Sciatic nerve (tissue), 2 donors: ENCODE measurements around the gene SLC38A9. TPM values are rescaled to one million over a fixed set of nuclear protein-coding genes. Genes with fewer than 3 reads are reported as not detected.
"Not testable (repeated sequence)": the region's sequence is repeated elsewhere in the genome, so short reads cannot be mapped to it uniquely, and the experiment has no call there.

Experiments used
- ATAC-seq: fragments of 200-7000 bp; cut with Tn5 transposase; one replicate; pipeline ENCODE4 v1.9.1; 2020; ENCODE audit warnings: mild to moderate bottlenecking, moderate library complexity
- DNase-seq: peaks from one replicate; pipeline ENCODE4 v3.0.0-alpha.2; 2020; ENCODE audit warnings: low spot score
- intact Hi-C: fragments of 100-400 bp; cut with DNase I; formaldehyde crosslinking; loops from one replicate; pipeline ENCODE4 v1.14.2; 2022
- total RNA-seq: library from RNA; stranded (reverse); fragmentation: NEBNext Ultra II Directional; extraction: Animal tissue kit (Norgen Biotek cat#: 25700); gene quantifications from one replicate; pipeline ENCODE4 v1.2.1, GENCODE V29; 2021
- donor health status: DM: no; HTN: no; CAD: no.
- donor health status: DM: no; HTN: no; CAD: no.

The SLC38A9 gene
- total RNA-seq, 1 donor from 2014 or later: 29.2 TPM

DNA sequence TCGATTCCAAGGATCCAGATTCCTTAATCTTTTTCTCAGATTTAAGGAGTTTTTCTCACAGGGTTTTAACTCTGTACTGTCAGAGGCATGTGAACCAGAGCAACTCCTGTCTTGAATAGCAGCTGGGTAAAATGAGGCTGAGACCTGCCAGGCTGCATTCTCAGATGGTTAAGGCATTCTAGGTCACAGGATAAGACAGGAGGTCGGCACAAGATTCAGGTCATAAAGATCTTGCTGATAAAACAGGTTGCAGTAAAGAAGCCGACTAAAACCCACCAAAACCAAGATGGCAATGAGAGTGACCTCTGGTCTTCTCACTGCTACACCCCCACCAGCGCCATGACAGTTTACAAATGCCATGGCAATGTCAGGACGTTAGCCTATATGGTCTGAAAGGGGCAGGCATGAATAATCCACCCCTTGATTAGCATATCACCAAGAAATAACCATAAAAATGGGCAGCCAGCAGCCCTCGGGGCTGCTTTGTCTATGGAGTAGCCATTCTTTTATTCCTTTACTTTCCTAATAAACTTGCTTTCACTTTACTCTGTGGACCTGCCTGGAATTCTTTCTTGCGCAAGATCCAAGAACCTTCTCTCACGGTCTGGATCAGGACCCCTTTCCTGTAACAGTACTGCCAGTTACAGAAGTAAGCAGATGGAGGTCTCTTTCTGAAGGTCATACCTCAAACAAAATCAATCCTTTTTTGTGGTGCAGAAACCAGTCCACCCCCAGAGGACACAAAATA is 87.1 kb downstream of the SLC38A9 start:
- ATAC-seq (peak; percentile 34), DNase-seq (no peak)
- intact Hi-C loops: loop anchor here (10.0 kb wide), 1 partner anchor 690 kb away; no protein-coding TSS in a partner anchor

DNA sequence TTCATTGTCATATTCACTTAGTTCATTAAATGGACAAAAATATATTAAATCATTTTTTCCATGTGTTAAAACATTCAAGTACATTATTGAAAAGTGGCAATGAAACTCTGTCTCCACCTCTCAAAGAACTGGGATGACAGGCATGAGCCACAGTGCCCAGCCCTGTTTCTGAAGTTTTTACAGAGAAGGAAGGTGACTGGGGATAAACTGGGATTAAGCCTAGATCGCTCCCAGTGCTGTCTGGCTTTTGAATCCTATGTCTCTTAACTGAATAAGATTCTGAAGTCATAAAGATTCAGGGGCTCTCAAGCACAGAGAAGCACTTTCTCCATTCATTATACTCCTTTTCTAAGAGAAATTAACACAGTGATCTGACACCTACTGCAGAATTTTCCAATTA is 88.3 kb downstream of the SLC38A9 start:
- intact Hi-C loops: loop anchor here (10.0 kb wide), 1 partner anchor 689 kb away; no protein-coding TSS in a partner anchor
- ATAC-seq (no peak), DNase-seq (no peak)

DNA sequence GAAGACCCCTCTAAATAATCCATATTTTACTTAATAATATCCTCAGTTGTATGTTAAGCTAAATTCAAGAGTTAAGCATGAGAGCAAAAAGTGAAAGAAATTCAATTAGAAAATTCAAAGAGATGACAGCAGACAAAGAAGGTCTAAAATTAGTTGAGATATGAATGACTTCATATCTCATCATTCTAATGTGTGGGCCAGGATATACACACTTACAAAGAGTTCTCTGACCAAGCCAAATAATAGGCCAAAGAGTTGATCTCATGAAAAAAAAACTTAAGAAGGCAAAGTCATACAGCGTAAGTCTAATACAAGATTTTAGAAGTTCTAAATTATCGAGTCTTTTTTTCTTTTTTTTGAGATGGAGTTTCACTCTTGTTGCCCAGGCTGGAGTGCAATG is 89.7 kb downstream of the SLC38A9 start:
- intact Hi-C loops: loop anchor here (10.0 kb wide), 1 partner anchor 688 kb away; no protein-coding TSS in a partner anchor
- DNase-seq (no peak), ATAC-seq (peak; percentile 65)

DNA sequence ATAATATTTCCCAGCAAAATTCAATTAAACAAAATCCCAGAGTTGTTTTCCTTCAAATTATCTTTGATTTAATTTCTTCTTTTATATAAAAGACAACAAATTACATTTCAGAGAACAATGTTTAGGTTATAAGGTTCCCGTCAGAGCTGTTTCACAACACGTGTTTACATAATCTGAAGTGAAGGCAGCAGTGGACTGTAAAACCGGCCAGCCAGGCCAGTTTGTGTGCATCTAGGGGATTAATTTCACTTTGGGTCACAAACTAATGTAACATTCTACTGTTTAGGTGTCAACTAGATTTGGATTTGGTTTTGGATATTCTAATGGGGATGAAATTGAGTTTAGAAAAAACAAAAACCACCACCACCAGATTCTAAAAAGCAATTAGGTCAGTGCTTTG is 90.9 kb downstream of the SLC38A9 start:
- ATAC-seq: peak; percentile 28
- DNase-seq: no peak
- intact Hi-C loops: loop anchor here (10.0 kb wide), 1 partner anchor 686 kb away; no protein-coding TSS in a partner anchor

DNA sequence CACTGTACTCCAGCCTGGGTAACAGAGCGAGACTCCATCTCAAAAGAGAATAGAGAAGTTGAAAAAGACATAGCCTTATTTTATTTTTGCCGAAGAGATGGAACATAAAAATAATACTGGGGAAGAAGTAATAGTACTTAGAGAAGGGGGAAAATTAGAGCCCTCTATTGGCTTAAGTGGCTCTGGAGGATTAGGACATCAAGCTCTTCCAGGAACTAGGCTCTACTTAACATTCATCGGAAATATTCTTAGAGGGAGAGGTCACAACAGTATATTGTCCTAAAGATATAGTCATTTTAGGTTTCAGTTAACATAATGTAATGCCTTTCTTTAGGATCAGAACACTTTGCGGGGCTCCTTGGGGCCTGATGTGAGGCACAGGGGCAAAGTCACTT is 91.4 kb downstream of the SLC38A9 start:
- ATAC-seq: peak; percentile 51
- intact Hi-C loops: loop anchor here (10.0 kb wide), 1 partner anchor 686 kb away; no protein-coding TSS in a partner anchor
- no peak for DNase-seq

DNA sequence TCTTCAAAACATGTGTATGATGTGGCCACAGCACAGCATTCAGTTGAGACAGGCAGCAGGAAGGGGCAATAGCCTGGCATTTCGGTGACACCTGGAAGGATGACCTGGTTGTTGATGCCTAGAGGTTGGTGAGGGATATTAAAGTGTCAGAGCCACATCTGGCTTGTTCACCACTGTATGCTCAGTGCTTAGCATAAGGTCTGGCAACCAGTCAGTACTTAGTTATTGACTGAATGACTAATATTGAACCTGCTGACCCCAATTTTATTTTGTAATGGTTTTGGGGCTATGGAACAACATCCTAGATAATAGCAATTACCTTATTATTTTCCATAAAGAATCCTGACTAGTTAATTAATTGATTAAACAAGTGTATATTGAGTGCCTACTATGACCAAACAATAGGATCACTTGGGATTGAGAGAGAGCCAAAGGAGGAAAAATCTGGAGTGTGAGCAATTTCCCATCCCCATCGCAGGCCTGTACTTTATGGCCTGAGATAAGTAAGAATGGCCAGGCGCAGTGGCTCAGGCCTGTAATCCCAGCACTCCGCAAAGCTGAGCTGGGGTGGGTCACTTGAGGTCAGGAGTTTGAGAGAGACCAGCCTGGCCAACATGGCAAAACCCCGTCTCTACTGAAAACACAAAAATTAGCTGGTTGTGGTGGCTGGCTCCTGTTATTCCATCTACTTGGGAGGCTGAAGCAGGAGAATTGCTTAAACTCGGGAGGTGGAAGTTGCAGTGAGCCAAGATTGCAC is 91.9 kb downstream of the SLC38A9 start:
- DNase-seq: no peak
- intact Hi-C loops: loop anchor here (10.0 kb wide), 1 partner anchor 685 kb away; no protein-coding TSS in a partner anchor
- peak; percentile 23 for ATAC-seq

DNA sequence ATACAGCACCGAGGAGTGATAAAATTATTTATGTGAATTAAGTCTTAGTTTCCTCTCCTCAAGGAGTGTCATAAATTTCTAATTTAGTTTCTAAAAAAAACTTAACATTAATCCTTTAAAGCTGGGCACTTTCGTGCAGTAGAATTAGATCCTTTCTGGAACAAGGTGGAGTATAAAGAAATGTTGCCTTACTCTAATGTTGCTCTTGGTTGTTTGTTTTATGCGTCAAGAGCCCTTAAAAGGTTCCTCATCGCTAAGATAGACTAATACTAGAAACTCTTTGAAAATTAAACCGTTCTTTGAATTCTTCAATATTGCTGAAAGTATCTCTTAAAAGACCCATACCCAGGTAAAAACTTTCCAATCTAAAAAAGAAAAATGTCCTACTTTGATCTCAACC is 93.8 kb downstream of the SLC38A9 start:
- ATAC-seq (no peak), DNase-seq (no peak)
- intact Hi-C loops: no loop called here

DNA sequence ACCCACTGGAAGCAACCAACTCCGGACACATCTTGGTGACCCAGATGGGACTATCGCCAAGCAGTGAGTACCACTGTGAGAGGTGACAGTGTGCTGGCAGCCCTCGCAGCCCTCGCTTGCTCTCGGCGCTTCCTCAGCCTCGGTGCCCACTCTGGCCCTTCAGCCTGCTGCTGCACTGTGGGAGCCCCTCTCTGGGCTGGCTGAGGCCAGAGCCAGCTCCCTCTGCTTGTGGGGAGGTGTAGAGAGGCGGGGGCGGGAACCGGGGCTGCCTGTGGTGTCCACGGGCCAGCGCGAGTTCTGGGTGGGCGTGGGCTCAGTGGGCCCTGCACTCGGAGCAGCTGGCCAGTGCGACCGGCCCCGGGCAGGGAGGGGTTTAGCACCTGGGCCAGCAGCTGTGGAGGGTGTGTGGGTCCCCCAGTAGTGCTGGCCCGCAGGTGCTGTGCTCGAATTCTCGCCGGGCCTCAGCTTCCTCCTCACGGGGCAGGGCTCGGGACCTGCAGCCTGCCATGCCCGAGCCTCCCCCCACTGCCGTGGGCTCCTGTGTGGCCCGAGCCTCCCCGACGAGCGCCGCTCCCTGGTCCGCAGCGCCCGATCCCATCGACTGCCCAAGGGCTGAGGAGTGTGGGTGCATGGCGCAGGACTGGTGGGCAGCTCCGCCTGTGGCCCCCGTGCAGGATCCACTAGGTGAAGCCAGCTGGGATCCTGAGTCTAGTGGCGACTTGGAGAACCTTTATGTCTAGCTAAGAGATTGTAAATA is 98.8 kb downstream of the SLC38A9 start:
- ATAC-seq (no peak), DNase-seq (no peak)
- intact Hi-C loops: no loop called here

DNA sequence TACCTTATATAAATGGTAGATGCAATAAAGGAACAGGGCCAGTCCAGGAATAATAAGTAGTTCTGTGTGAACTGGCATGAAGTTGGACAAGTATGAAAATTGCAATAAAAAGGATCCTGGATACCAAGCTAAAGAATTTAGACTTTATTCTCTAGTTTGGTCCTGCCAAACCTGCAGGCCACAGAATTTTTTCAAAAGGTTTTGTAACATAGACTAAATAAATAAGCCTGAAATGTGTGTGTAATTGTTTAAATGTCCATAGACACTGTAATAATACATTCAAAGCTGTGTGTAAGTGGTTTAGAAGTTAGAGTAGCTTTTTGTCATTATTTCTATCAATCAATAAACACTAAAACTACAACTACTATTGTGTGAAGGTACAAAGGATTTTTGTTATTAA is 101.6 kb downstream of the SLC38A9 start:
- ATAC-seq (no peak), DNase-seq (no peak)
- intact Hi-C loops: no loop called here

DNA sequence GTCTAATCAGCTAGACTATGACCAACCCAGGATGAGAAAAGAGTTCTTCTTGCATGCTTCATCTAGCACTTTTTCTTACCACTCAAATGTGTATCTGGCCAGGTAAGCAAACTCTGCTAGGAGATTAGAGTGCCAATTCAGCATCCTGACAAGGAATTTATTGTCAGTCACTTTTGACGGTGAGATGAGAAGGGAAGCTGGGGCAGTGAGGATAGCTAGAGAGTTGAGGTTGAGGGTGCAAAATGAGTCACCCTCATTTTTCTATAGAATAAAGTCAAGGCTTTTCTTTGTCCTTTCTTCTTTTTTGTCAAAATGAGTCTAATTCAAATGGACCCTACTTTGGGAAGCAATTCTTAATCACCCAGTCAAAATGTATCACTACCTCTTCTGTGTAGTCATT is 102.7 kb downstream of the SLC38A9 start:
- intact Hi-C loops: no loop called here
- DNase-seq (no peak), ATAC-seq (no peak)

DNA sequence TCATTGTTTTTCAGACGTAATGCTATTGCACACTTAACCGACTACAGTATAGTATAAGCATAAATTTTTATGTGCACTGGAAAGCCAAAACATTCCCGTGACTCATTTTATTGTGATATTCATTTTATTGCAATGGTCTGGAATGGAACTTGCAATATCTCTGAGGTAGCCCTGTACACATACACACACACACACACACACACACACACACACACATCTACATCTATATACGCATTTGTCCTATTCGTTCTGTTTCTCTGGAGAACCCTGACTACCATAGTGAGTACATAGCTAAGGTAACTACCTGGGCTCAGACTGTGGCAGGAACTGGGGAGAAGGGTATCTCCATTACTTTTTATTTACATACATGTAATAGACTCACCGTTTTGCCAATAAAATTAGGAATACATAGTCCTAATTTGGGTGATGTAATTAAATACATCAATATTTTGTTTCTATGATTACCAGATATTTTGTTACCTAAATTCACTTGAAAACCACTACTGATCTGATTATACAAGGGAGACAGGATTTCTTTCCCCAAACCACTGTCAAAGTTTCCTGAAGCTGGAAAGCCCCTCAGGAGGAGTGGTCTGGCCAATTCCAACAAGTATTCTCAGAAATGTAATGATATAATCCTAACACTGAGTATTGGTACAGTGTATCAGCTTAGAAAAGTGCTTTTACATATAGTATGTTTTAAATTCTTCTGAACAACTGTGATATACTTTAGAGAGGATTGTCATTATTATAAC is 103.4 kb downstream of the SLC38A9 start:
- intact Hi-C loops: no loop called here
- DNase-seq: no peak
- no peak for ATAC-seq

DNA sequence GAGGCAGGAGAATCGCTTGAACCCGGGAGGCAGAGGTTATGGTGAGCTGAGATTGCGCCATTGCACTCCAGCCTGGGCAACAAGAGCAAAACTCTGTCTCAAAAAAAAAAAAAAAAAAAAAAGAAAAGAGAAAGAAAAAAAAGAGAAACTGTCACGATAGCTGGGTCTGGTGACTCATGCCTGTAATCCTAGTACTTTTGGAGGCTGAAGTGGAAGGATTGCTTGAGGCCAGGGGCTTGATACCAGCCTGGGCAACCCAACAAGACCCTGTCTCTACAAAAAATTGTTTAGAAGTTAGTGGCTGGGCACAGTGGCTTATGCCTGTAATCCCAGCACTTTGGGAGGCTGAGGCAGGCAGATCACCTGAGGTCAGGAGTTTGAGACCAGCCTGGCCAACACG is 104.8 kb downstream of the SLC38A9 start:
- intact Hi-C loops, DNase-seq, ATAC-seq: not testable (repeated sequence)

DNA sequence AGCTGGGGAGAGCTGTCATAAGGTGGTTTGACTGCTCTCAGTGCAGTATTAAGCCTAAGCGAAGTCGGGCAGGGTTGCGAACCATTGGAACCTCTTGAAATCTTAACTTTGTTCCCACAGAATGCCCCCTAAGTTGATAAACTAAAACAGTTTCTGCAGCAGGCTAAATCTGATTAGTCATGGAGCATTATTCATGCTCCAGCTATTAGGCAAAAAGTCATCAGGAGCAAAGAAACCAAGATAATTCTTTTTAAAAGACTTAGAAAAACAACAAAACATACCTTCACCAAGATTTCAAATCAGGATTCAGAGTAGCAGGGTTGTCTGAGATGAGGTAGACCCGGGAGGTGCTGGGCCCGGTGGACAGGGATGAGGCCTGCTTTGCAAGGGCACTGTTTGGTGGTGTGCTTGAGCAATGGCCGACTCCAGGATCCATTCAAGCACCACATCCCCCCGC is 107.5 kb downstream of the SLC38A9 start:
- intact Hi-C loops: no loop called here
- ATAC-seq: no peak
- DNase-seq: no peak

DNA sequence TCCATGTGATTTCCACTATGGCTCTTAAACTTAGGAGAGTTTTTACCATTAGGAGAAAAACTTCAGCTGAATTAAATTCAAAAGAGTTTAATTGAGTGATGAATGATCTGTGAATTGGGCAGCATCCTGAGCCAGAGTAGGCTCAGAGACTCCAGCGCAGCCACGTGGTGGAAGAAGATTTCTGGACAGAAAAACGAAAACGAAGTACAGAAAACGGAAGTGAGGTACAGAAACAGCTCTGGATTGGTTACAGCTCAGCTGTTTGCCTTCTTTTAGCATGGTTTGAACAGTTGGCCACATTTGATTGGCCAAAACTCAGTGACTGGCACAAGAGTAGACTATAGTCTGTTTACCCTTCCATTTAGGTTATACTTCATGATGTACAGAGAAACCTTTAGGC is 108.2 kb downstream of the SLC38A9 start:
- ATAC-seq: no peak
- DNase-seq: no peak
- intact Hi-C loops: no loop called here

DNA sequence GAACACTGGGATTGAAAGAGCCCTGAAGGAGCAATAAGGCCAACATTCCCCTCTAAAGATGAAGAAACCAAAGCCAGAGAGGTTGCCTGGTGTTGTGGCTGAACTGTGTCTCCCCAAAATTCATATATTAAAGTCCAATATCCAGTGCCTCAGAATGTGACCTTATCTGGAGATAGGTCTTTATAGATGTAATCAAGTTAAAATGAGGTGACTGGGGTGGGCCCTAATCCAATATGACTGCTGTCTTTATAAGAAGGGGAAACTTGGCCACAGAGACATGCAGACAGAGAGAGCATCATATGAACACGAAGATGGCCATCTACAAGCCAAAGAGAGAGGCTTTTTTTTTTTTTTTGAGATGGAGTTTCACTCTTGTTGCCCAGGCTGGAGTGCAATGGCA is 110.5 kb downstream of the SLC38A9 start:
- intact Hi-C loops: no loop called here
- ATAC-seq: peak; percentile 9
- no peak for DNase-seq

DNA sequence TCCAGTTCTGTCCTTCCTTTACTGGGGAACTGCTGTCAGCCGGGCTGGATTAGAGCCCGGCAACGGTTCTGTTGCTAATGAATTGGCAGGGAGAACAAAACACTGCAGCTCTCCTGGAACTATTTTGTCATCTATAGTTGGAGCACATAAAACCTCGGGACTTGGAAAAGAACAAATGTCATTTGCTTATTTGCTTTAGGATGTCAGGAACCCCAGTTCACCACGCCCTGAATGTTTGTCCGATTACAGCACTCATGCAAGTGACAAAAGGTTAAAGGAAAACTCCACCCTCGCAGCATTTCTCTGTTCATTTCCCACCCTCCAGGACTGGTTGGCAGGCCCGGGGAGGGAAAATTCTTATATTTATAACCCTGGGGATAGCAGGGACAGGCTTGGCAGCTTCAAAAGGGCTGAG is 110.9 kb downstream of the SLC38A9 start:
- DNase-seq (peak; percentile 75), ATAC-seq (peak; percentile 80)
- intact Hi-C loops: no loop called here

DNA sequence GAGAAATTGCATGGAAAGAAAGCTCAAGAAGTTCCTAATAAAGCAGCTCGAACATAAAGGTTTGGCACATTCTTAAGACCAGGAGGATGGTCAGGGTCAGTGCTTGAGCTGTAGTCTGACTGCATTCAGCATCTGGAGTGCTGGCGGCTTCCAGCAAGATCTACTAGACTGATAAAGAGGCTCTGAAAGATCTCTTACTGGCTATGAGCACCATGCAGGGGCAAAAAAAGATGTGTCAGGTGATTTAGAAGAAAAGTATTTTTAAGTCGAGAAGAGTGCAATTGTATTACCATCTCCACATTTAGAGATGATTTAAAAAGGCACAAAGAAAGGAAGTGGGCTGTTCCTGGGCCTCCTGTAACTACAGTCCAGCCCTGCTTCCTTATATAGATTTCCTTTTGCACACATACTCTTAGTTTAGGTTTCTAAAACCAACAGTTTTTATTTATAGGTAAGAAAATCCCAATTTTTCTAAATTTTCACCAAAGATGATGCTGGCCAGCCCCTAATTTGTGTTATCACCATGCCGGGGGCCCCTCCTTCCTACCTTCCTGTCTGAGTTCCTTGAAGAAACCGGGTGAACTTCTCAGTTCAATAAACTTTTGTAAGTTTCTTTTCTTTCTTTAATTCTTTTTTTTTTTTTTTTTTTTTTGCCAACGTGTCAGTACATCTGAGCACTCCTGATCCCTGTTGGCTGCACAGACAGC is 111.5 kb downstream of the SLC38A9 start:
- intact Hi-C loops: no loop called here
- DNase-seq (no peak), ATAC-seq (no peak)

DNA sequence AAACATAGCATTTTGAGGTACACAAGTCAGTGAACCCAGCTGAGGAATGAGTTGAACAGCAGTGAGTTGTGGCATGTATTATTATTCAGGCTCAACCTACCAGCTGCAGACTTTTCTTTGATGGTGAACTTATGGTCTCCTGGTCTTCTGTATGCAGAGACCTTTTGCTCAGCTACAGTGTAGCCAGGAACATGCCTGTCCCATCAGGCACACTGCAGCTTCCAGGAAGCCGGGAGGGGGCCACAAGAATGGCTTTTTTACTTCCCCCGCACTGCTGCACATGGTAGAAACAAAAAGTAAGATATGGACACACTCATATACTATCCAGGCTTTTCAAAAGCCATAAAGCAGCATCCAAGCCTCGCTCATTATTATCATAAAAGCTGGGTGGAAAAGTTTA is 112.0 kb downstream of the SLC38A9 start:
- ATAC-seq: no peak

More for the DNA sequence above, 112.0 kb downstream of the SLC38A9 start:
- intact Hi-C loops: no loop called here
- no peak for DNase-seq
